HEK293 (cell line): ENCODE results near the gene VOPP1.

ENCODE experiments used
- CTCF ChIA-PET: fragments of 350-600 bp; formaldehyde crosslinking; extraction: SDS; loops from one replicate; lab custom pipeline; 2021; ENCODE audit warnings: antibody characterized with exemption; lab: Yijun Ruan, JAX
- POLR2A ChIA-PET: fragments of 300-600 bp; formaldehyde crosslinking; extraction: SDS; loops from one replicate; lab custom pipeline; 2020; ENCODE audit warnings: antibody characterized with exemption, inconsistent platforms; lab: Yijun Ruan, JAX
- H3K27ac ChIP-seq: fragments of 200-500 bp; sonication (Bioruptor generic); 2 replicates; pipeline ENCODE4 v1.5.1; 2014; ENCODE audit warnings: low read depth, low read length, control low read depth, inconsistent platforms; ENCODE audit errors: extremely low read depth
- H3K36me3 ChIP-seq, 2 experiments: fragments of 200-500 bp in 1 of 2; sonication (Bioruptor generic) in 1 of 2; 1 replicate in 1 of 2; 2 replicates in 1 of 2; pipeline ENCODE4 v1.5.1; 2014 to 2017; ENCODE audit warnings: inconsistent platforms in 2 of 2, low read length in 2 of 2; ENCODE audit not compliant: control insufficient read depth in 2 of 2, insufficient read depth in 1 of 2
- H3K4me1 ChIP-seq: fragments of 200-500 bp; sonication (Bioruptor generic); 2 replicates; pipeline ENCODE4 v1.5.1; 2014; ENCODE audit warnings: mild to moderate bottlenecking, low read length, inconsistent platforms; ENCODE audit not compliant: control insufficient read depth, insufficient read depth
- H3K4me3 ChIP-seq: 2 replicates; pipeline ENCODE4 v1.5.1; 2011; ENCODE audit warnings: low read depth, mild to moderate bottlenecking, control low read depth, low read length, moderate library complexity
- H3K9me3 ChIP-seq: fragments of 200-500 bp; sonication (Bioruptor generic); 2 replicates; pipeline ENCODE4 v1.5.1; 2014; ENCODE audit warnings: low read depth, low read length, inconsistent platforms; ENCODE audit not compliant: control insufficient read depth, insufficient read depth
- GLI4 ChIP-seq: fragments of 450-650 bp; formaldehyde crosslinking; IDR thresholded peaks from 2 replicates; pipeline ENCODE4 v1.5.1; 2016; ENCODE audit warnings: missing biosample characterization, missing genetic modification characterization
- GLIS2 ChIP-seq: fragments of 450-650 bp; formaldehyde crosslinking; IDR thresholded peaks from 2 replicates; pipeline ENCODE4 v1.5.1; 2016; ENCODE audit warnings: missing biosample characterization, missing genetic modification characterization
- MEIS1 ChIP-seq: sonication (generic); formaldehyde crosslinking; IDR thresholded peaks from 2 replicates; pipeline ENCODE4 v1.8.1; 2022; ENCODE audit warnings: missing genetic modification reagents, mild to moderate bottlenecking, borderline replicate concordance
- MZF1 ChIP-seq: fragments of 450-650 bp; formaldehyde crosslinking; IDR thresholded peaks from 2 replicates; pipeline ENCODE4 v1.5.1; 2017; ENCODE audit warnings: missing biosample characterization, missing genetic modification characterization, borderline replicate concordance
- PBX3 ChIP-seq: sonication (generic); formaldehyde crosslinking; IDR thresholded peaks from 2 replicates; pipeline ENCODE4 v1.8.1; 2022; ENCODE audit warnings: mild to moderate bottlenecking, moderate library complexity, missing genetic modification reagents
- REPIN1 ChIP-seq: fragments of 450-650 bp; formaldehyde crosslinking; IDR thresholded peaks from 2 replicates; pipeline ENCODE4 v1.5.1; 2017; ENCODE audit warnings: missing biosample characterization, missing genetic modification characterization, low read depth
- REST ChIP-seq: fragments of 450-650 bp; formaldehyde crosslinking; IDR thresholded peaks from 2 replicates; pipeline ENCODE4 v1.5.1; 2016; ENCODE audit warnings: missing biosample characterization, missing genetic modification characterization
- TCF7L2 ChIP-seq: IDR thresholded peaks from 2 replicates; pipeline ENCODE4 v1.6.1; 2011; ENCODE audit warnings: low read depth, mild to moderate bottlenecking, inconsistent platforms, low read length, moderate library complexity, borderline replicate concordance
- YY2 ChIP-seq: fragments of 450-650 bp; formaldehyde crosslinking; IDR thresholded peaks from 2 replicates; pipeline ENCODE4 v1.5.1; 2016; ENCODE audit warnings: missing biosample characterization, missing genetic modification characterization
- ZEB2 ChIP-seq: fragments of 450-650 bp; formaldehyde crosslinking; IDR thresholded peaks from 2 replicates; pipeline ENCODE4 v1.5.1; 2016; ENCODE audit warnings: missing biosample characterization, missing genetic modification characterization
- ZNF16 ChIP-seq: fragments of 450-650 bp; formaldehyde crosslinking; IDR thresholded peaks from 2 replicates; pipeline ENCODE4 v1.5.1; 2016; ENCODE audit warnings: low read depth, missing biosample characterization, missing genetic modification characterization
- ZNF2 ChIP-seq: fragments of 450-650 bp; formaldehyde crosslinking; IDR thresholded peaks from 2 replicates; pipeline ENCODE4 v1.5.1; 2016; ENCODE audit warnings: missing biosample characterization, missing genetic modification characterization
- ZNF211 ChIP-seq: fragments of 450-650 bp; formaldehyde crosslinking; IDR thresholded peaks from 2 replicates; pipeline ENCODE4 v1.5.1; 2016; ENCODE audit warnings: low read depth, missing biosample characterization, missing genetic modification characterization
- ZNF292 ChIP-seq: fragments of 450-650 bp; formaldehyde crosslinking; IDR thresholded peaks from 2 replicates; pipeline ENCODE4 v1.5.1; 2016; ENCODE audit warnings: low read depth, missing biosample characterization, missing genetic modification characterization, borderline replicate concordance
- ZNF302 ChIP-seq: fragments of 450-650 bp; formaldehyde crosslinking; IDR thresholded peaks from 2 replicates; pipeline ENCODE4 v1.5.1; 2016; ENCODE audit warnings: missing biosample characterization, missing genetic modification characterization, low read depth
- ZNF311 ChIP-seq: fragments of 450-650 bp; formaldehyde crosslinking; IDR thresholded peaks from 2 replicates; pipeline ENCODE4 v1.5.1; 2017; ENCODE audit warnings: missing biosample characterization, missing genetic modification characterization, borderline replicate concordance
- ZNF350 ChIP-seq: fragments of 450-650 bp; formaldehyde crosslinking; IDR thresholded peaks from 2 replicates; pipeline ENCODE4 v1.5.0; 2017; ENCODE audit warnings: missing biosample characterization, mild to moderate bottlenecking, missing genetic modification characterization
- ZNF354C ChIP-seq: fragments of 450-650 bp; formaldehyde crosslinking; IDR thresholded peaks from 2 replicates; pipeline ENCODE4 v1.5.1; 2016; ENCODE audit warnings: missing biosample characterization, missing genetic modification characterization, low read depth, borderline replicate concordance
- ZNF398 ChIP-seq: fragments of 450-650 bp; formaldehyde crosslinking; IDR thresholded peaks from 2 replicates; pipeline ENCODE4 v1.5.1; 2017; ENCODE audit warnings: missing biosample characterization, missing genetic modification characterization
- ZNF571 ChIP-seq: fragments of 450-650 bp; formaldehyde crosslinking; IDR thresholded peaks from 2 replicates; pipeline ENCODE4 v1.5.0; 2017; ENCODE audit warnings: missing biosample characterization, missing genetic modification characterization
- ZNF660 ChIP-seq: fragments of 450-650 bp; IDR thresholded peaks from 2 replicates; pipeline ENCODE4 v1.5.1; 2018; ENCODE audit warnings: missing biosample characterization, mild to moderate bottlenecking, missing genetic modification characterization
- ZNF664 ChIP-seq: fragments of 450-650 bp; formaldehyde crosslinking; IDR thresholded peaks from 2 replicates; pipeline ENCODE4 v1.5.1; 2016; ENCODE audit warnings: missing biosample characterization, missing genetic modification characterization
- ZNF747 ChIP-seq: fragments of 450-650 bp; formaldehyde crosslinking; IDR thresholded peaks from 2 replicates; pipeline ENCODE4 v1.5.1; 2016; ENCODE audit warnings: missing biosample characterization, missing genetic modification characterization

VOPP1 gene

GRCh38 chr7:55490099-55490498 lies 82.2 kb downstream of the VOPP1 start:
- H3K4me1 ChIP-seq, result no peaks in the 10 kb centered on the region
- CTCF ChIA-PET, result no interaction called here
- POLR2A ChIA-PET, result no interaction called here

GRCh38 chr7:55489552-55489951 lies 82.8 kb downstream of the VOPP1 start:
- ChIA-PET CTCF (no interaction called here), POLR2A (no interaction called here)
- Histone ChIP-seq H3K4me3 (no peak overlapping the region), H3K36me3 (peaks cover 0 to 12% of the 10 kb centered on the region in 2 experiments; a peak in 1 of 3 replicates), H3K9me3 (no peaks in the 10 kb centered on the region), H3K4me1 (no peaks in the 10 kb centered on the region), H3K27ac (no peak overlapping the region)
- TF ChIP-seq PBX3 (CRISPR knock-in tag) (no peak), ZNF302 (no peak), GLI4 (tag by site-specific recombination) (no peak)

More at GRCh38 chr7:55490099-55490498, 82.2 kb downstream of the VOPP1 start:
- no peak overlapping the region for H3K27ac ChIP-seq
- no peak overlapping the region for H3K4me3 ChIP-seq
- H3K9me3 ChIP-seq, result no peaks in the 10 kb centered on the region
- peaks cover 0 to 12% of the 10 kb centered on the region in 2 experiments; a peak in 1 of 3 replicates for H3K36me3 ChIP-seq
- TF ChIP-seq MEIS1 (CRISPR knock-in tag) (no peak), MZF1 (tag by site-specific recombination) (no peak), ZNF350 (no peak), ZNF292 (no peak), YY2 (tag by site-specific recombination) (no peak), ZNF2 (tag by site-specific recombination) (no peak), ZNF664 (tag by site-specific recombination) (no peak), ZNF747 (tag by site-specific recombination) (no peak), TCF7L2 (no peak), ZNF354C (tag by site-specific recombination) (no peak), REPIN1 (tag by site-specific recombination) (no peak), ZNF311 (tag by site-specific recombination) (no peak), ZNF660 (tag by site-specific recombination) (no peak), ZEB2 (tag by site-specific recombination) (no peak)
- TF ChIP-seq, all 188 proteins: peak for 0

GRCh38 chr7:55488804-55489340 lies 83.4 kb downstream of the VOPP1 start:
- H3K36me3 ChIP-seq, result peaks cover 0 to 12% of the 10 kb centered on the region in 2 experiments; a peak in 1 of 3 replicates
- H3K4me3 ChIP-seq, result no peak overlapping the region
- POLR2A ChIA-PET, result no interaction called here
- no peaks in the 10 kb centered on the region for H3K9me3 ChIP-seq
- no peaks in the 10 kb centered on the region for H3K4me1 ChIP-seq
- CTCF ChIA-PET, result no interaction called here
- H3K27ac ChIP-seq, result no peak overlapping the region
- TF ChIP-seq ZNF211 (no peak), ZNF16 (tag by site-specific recombination) (no peak), ZNF571 (tag by site-specific recombination) (no peak), GLIS2 (tag by site-specific recombination) (no peak), REST (tag by site-specific recombination) (no peak), ZNF398 (no peak)
